ENCODE measurements around the gene CIT.

Gene CIT

DNA sequence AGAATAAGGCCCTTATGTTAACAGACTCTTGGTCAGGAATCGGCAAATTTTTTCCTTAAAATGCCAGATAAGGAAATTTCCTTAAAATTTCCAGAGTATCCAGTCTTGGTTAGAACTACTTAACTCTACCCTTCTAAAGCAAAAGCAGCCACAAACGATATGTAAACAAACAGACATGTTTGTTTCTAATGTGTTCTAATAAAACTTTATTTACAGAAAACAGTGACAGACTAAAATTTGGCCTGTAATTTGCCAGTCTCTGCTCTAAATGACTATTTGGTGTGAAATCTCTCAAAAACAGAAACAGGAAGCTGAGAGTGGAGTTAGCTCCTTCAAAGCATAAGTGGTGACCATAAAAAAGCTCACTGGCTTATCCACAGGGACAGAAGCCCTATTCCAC, 131.0 kb downstream of the CIT start:
- H3K27me3 ChIP-seq (ENCODE audit: insufficient read depth, insufficient read length) = no peaks in the 10 kb centered on the region
- no peak for TF ChIP-seq SUZ12 (IDR thresholded peaks at IDR 0.05; ENCODE audit: extremely low read depth, insufficient read depth, insufficient read length)
- TF ChIP-seq YY1 (IDR thresholded peaks at IDR 0.05; ENCODE audit: insufficient read depth, insufficient read length) = no peak
- TF ChIP-seq ZNF274 (IDR thresholded peaks at IDR 0.05; ENCODE audit: low read depth, low read length) = no peak
- H3K4me1 ChIP-seq (ENCODE audit: insufficient read depth, insufficient read length) = no peaks in the 10 kb centered on the region
- peaks cover 37% of the 10 kb centered on the region for H3K36me3 ChIP-seq (ENCODE audit: insufficient read depth, insufficient read length, low read length)
- peaks cover 29% of the 10 kb centered on the region for H3K9me3 ChIP-seq (ENCODE audit: insufficient read depth, low read length)
- no peak overlapping the region for H3K9ac ChIP-seq (ENCODE audit: insufficient read length, low read depth)
- no peak for DNase-seq (ENCODE audit: low read depth, low spot score)
- H3K4me3 ChIP-seq (ENCODE audit: insufficient read length, low read depth) = no peak overlapping the region

GRCh38 chr12:119744900-119745606, 132.1 kb downstream of the CIT start:
- peaks cover 29% of the 10 kb centered on the region for H3K9me3 ChIP-seq (ENCODE audit: insufficient read depth, low read length)
- no peak overlapping the region for H3K9ac ChIP-seq (ENCODE audit: insufficient read length, low read depth)
- no peak for DNase-seq (ENCODE audit: low read depth, low spot score)
- peaks cover 32% of the 10 kb centered on the region for H3K36me3 ChIP-seq (ENCODE audit: insufficient read depth, insufficient read length, low read length)
- H3K4me3 ChIP-seq (ENCODE audit: insufficient read length, low read depth) = no peak overlapping the region
- no peaks in the 10 kb centered on the region for H3K27me3 ChIP-seq (ENCODE audit: insufficient read depth, insufficient read length)
- H3K4me1 ChIP-seq (ENCODE audit: insufficient read depth, insufficient read length) = no peaks in the 10 kb centered on the region
- no peak for TF ChIP-seq SUZ12 (IDR thresholded peaks at IDR 0.05; ENCODE audit: extremely low read depth, insufficient read depth, insufficient read length)
- TF ChIP-seq ZNF274 (IDR thresholded peaks at IDR 0.05; ENCODE audit: low read depth, low read length) = no peak
- TF ChIP-seq YY1 (IDR thresholded peaks at IDR 0.05; ENCODE audit: insufficient read depth, insufficient read length) = no peak

GRCh38 chr12:119742700-119743099, 134.4 kb downstream of the CIT start:
- no peak for TF ChIP-seq ZNF274 (IDR thresholded peaks at IDR 0.05; ENCODE audit: low read depth, low read length)
- TF ChIP-seq YY1 (IDR thresholded peaks at IDR 0.05; ENCODE audit: insufficient read depth, insufficient read length) = no peak
- no peak for TF ChIP-seq SUZ12 (IDR thresholded peaks at IDR 0.05; ENCODE audit: extremely low read depth, insufficient read depth, insufficient read length)
- no peak overlapping the region for H3K4me3 ChIP-seq (ENCODE audit: insufficient read length, low read depth)
- DNase-seq (ENCODE audit: low read depth, low spot score) = no peak
- H3K27me3 ChIP-seq (ENCODE audit: insufficient read depth, insufficient read length) = no peaks in the 10 kb centered on the region
- H3K9ac ChIP-seq (ENCODE audit: insufficient read length, low read depth) = no peak overlapping the region
- no peaks in the 10 kb centered on the region for H3K4me1 ChIP-seq (ENCODE audit: insufficient read depth, insufficient read length)
- peaks cover 15% of the 10 kb centered on the region for H3K36me3 ChIP-seq (ENCODE audit: insufficient read depth, insufficient read length, low read length)
- peaks cover 29% of the 10 kb centered on the region for H3K9me3 ChIP-seq (ENCODE audit: insufficient read depth, low read length)

GRCh38 chr12:119740830-119741229, 136.3 kb downstream of the CIT start:
- no peak for DNase-seq (ENCODE audit: low read depth, low spot score)
- H3K4me3 ChIP-seq (ENCODE audit: insufficient read length, low read depth) = no peak overlapping the region
- H3K9me3 ChIP-seq (ENCODE audit: insufficient read depth, low read length) = peaks cover 19% of the 10 kb centered on the region
- H3K4me1 ChIP-seq (ENCODE audit: insufficient read depth, insufficient read length) = no peaks in the 10 kb centered on the region
- H3K27me3 ChIP-seq (ENCODE audit: insufficient read depth, insufficient read length) = no peaks in the 10 kb centered on the region
- no peak overlapping the region for H3K9ac ChIP-seq (ENCODE audit: insufficient read length, low read depth)
- H3K36me3 ChIP-seq (ENCODE audit: insufficient read depth, insufficient read length, low read length) = peaks cover 15% of the 10 kb centered on the region
- TF ChIP-seq SUZ12 (IDR thresholded peaks at IDR 0.05; ENCODE audit: extremely low read depth, insufficient read depth, insufficient read length) (no peak), YY1 (IDR thresholded peaks at IDR 0.05; ENCODE audit: insufficient read depth, insufficient read length) (no peak), ZNF274 (IDR thresholded peaks at IDR 0.05; ENCODE audit: low read depth, low read length) (no peak)

- Histone ChIP-seq H3K27me3 (ENCODE audit: insufficient read depth, insufficient read length) (no peaks in the 10 kb centered on the region), H3K9ac (ENCODE audit: insufficient read length, low read depth) (no peak overlapping the region), H3K4me1 (ENCODE audit: insufficient read depth, insufficient read length) (no peaks in the 10 kb centered on the region), H3K4me3 (ENCODE audit: insufficient read length, low read depth) (no peak overlapping the region), H3K36me3 (ENCODE audit: insufficient read depth, insufficient read length, low read length) (peaks cover 31% of the 10 kb centered on the region), H3K9me3 (ENCODE audit: insufficient read depth, low read length) (no peaks in the 10 kb centered on the region)
- DNase-seq (ENCODE audit: low read depth, low spot score) = no peak
- TF ChIP-seq ZNF274 (IDR thresholded peaks at IDR 0.05; ENCODE audit: low read depth, low read length) = no peak
- no peak for TF ChIP-seq YY1 (IDR thresholded peaks at IDR 0.05; ENCODE audit: insufficient read depth, insufficient read length)
- TF ChIP-seq SUZ12 (IDR thresholded peaks at IDR 0.05; ENCODE audit: extremely low read depth, insufficient read depth, insufficient read length) = no peak
Measured at GRCh38 chr12:119735079-119735478, 142.0 kb downstream of the CIT start.

GRCh38 chr12:119730381-119730780, 146.7 kb downstream of the CIT start:
- peaks cover 60% of the 10 kb centered on the region for H3K36me3 ChIP-seq (ENCODE audit: insufficient read depth, insufficient read length, low read length)
- H3K9me3 ChIP-seq (ENCODE audit: insufficient read depth, low read length) = no peaks in the 10 kb centered on the region
- no peaks in the 10 kb centered on the region for H3K4me1 ChIP-seq (ENCODE audit: insufficient read depth, insufficient read length)

GRCh38 chr12:119729871-119730270, 147.2 kb downstream of the CIT start:
- Histone ChIP-seq H3K9me3 (ENCODE audit: insufficient read depth, low read length) (no peaks in the 10 kb centered on the region), H3K4me1 (ENCODE audit: insufficient read depth, insufficient read length) (no peaks in the 10 kb centered on the region), H3K4me3 (ENCODE audit: insufficient read length, low read depth) (no peak overlapping the region), H3K9ac (ENCODE audit: insufficient read length, low read depth) (no peak overlapping the region), H3K36me3 (ENCODE audit: insufficient read depth, insufficient read length, low read length) (peaks cover 58% of the 10 kb centered on the region), H3K27me3 (ENCODE audit: insufficient read depth, insufficient read length) (no peaks in the 10 kb centered on the region)
- TF ChIP-seq SUZ12 (IDR thresholded peaks at IDR 0.05; ENCODE audit: extremely low read depth, insufficient read depth, insufficient read length) (no peak), ZNF274 (IDR thresholded peaks at IDR 0.05; ENCODE audit: low read depth, low read length) (no peak), YY1 (IDR thresholded peaks at IDR 0.05; ENCODE audit: insufficient read depth, insufficient read length) (no peak)
- DNase-seq (ENCODE audit: low read depth, low spot score) = no peak

More at GRCh38 chr12:119730381-119730780, 146.7 kb downstream of the CIT start:
- H3K4me3 ChIP-seq (ENCODE audit: insufficient read length, low read depth) = no peak overlapping the region
- TF ChIP-seq SUZ12 (IDR thresholded peaks at IDR 0.05; ENCODE audit: extremely low read depth, insufficient read depth, insufficient read length) (no peak), ZNF274 (IDR thresholded peaks at IDR 0.05; ENCODE audit: low read depth, low read length) (no peak), YY1 (IDR thresholded peaks at IDR 0.05; ENCODE audit: insufficient read depth, insufficient read length) (no peak)
- no peak overlapping the region for H3K9ac ChIP-seq (ENCODE audit: insufficient read length, low read depth)
- H3K27me3 ChIP-seq (ENCODE audit: insufficient read depth, insufficient read length) = no peaks in the 10 kb centered on the region
- DNase-seq (ENCODE audit: low read depth, low spot score) = no peak
